Esophagus (tissue), 2 donors: ENCODE measurements around the gene SH2D1B. TPM values are rescaled to one million over a fixed set of nuclear protein-coding genes. Genes with fewer than 3 reads are reported as not detected.

ENCODE experiments used
- H3K27ac ChIP-seq, 2 donors: one replicate each; pipeline ENCODE4 v1.5.1; 2013; ENCODE audit warnings: low read depth in 2 of 2, mild to moderate bottlenecking in 2 of 2, inconsistent platforms in 1 of 2, low read length in 1 of 2, moderate library complexity in 1 of 2
- H3K27me3 ChIP-seq, 2 donors: one replicate each; pipeline ENCODE4 v1.6.1; 2013; ENCODE audit warnings: low read length in 2 of 2, control low read depth in 1 of 2, mild to moderate bottlenecking in 1 of 2; ENCODE audit not compliant: insufficient read depth in 2 of 2, control insufficient read depth in 1 of 2
- H3K36me3 ChIP-seq, 2 donors: one replicate each; pipeline ENCODE4 v1.6.1; 2013; ENCODE audit warnings: low read length in 1 of 2; ENCODE audit not compliant: control insufficient read depth in 2 of 2, insufficient read depth in 2 of 2
- H3K4me1 ChIP-seq, 2 donors: one replicate each; pipeline ENCODE4 v1.6.1; 2013; ENCODE audit warnings: low read length in 1 of 2; ENCODE audit not compliant: control insufficient read depth in 2 of 2, insufficient read depth in 2 of 2
- H3K4me3 ChIP-seq, 2 donors: one replicate each; pipeline ENCODE4 v1.5.1; 2013; ENCODE audit warnings: low read length in 2 of 2, mild to moderate bottlenecking in 2 of 2, low read depth in 1 of 2, moderate library complexity in 1 of 2
- H3K9me3 ChIP-seq, 2 donors: one replicate each; pipeline ENCODE4 v1.6.1; 2013; ENCODE audit warnings: mild to moderate bottlenecking in 2 of 2, low read depth in 1 of 2, low read length in 1 of 2, moderate library complexity in 1 of 2; ENCODE audit not compliant: control insufficient read depth in 2 of 2, insufficient read depth in 1 of 2
- WGBS, 2 donors: extraction: QIAGEN DNeasy Blood & Tissue Kit; methylation state at CpG; one replicate each; pipeline ENCODE4 v1.1.7; 2013; 5-methylcytosine and 5-hydroxymethylcytosine counted together
- polyA plus RNA-seq, 2 donors: library from polyadenylated mRNA; stranded (reverse); fragments of 200-250 nt; gene quantifications; one replicate each; pipeline ENCODE4 v1.2.3, GENCODE V29; 2013
- donor health status: healthy with polysubstance abuse.
- donor health status: Bipolar disorder and iron deficiency.

Gene SH2D1B
- polyA plus RNA-seq, 2 donors, result 1.2 to 1.3 TPM

DNA sequence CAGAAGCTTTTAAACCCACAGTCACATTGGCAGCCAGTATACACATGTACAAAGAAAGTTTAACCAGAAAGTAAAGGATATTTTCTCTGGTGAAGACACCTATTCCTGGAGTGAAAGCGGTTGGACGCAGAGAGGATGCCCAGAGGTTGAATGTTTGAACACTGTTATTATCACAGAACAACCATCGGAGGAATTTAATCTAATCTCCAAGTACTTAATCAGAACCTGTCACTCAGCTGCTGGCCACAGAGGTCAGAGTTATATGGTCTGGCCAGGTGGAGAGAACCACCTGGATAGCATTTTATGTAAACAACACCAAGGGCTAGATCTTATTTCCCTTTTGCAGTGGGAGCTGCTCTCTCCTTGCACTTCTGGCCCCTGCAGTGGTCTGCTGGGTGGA is 64.7 kb downstream of the SH2D1B start:
- WGBS, 2 donors, result 43 to 62% methylated on average over 3 of the region's 3 CpGs
- Histone ChIP-seq H3K9me3 (peaks cover 0 to 2% of the 10 kb centered on the region in 2 donors), H3K4me1 (peaks cover 0 to 5% of the 10 kb centered on the region in 2 donors), H3K27ac (no peak overlapping the region), H3K27me3 (no peaks in the 10 kb centered on the region), H3K4me3 (no peak overlapping the region), H3K36me3 (no peaks in the 10 kb centered on the region)

Other genes with a start within 250 kb of the SH2D1B start
- gene SPATA46, start 35.3 kb downstream of the SH2D1B start, polyA plus RNA-seq, result not detected
- gene C1orf226, start 30.4 kb downstream of the SH2D1B start, polyA plus RNA-seq, result 1 to 10 TPM; 2.2 to 4.5 TPM
- gene UHMK1, start 85.7 kb upstream of the SH2D1B start, polyA plus RNA-seq, result 1 to 10 TPM; 6.9 to 7.4 TPM
- gene UAP1, start 149.6 kb upstream of the SH2D1B start, polyA plus RNA-seq, result 10 to 100 TPM; 30.5 to 37.4 TPM
- gene DDR2, start 220.3 kb upstream of the SH2D1B start, polyA plus RNA-seq, result 1 to 10 TPM; 2.8 to 4.0 TPM